ENCODE data around the gene NME8.

The NME8 gene

DNA sequence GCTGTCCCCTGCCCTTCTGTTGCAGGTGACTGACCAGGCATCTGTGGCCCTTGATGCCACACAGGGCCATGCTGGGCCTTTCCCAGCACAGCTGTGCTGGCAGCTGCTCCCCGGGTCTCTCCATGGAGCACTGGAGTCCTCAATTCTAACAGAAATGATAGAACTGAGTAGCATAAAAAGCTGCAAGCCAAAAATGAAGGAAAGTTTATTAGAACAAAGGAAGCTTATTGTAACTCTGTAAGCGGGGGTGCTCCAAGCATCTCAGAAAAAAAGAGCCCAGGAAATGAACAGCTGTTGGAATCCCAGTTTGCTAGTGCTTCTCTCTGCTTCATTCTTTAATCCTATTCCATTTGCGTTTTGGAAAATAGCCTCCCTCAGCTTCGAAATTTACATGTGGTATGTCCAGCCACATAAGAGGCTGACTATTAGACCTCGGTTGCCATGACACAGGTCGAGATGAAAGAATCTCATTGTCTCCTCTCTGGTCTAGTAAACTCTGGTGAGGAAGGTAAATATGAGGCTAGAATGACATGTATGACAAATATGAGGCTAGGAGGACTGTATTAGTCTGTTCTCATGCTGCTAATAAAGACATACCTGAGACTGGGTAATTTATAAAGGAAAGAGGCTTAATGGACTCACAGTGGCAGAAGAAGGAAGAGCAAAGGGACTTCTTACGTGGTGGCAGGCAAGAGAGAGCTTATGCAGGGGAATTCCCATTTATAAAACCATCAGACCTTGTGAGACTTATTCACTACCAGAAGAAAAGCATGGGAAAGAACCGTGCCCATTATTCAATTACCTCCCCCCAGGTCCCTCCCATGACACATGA lies 95.7 kb downstream of the NME8 start:
- no peak for DNase-seq

DNA sequence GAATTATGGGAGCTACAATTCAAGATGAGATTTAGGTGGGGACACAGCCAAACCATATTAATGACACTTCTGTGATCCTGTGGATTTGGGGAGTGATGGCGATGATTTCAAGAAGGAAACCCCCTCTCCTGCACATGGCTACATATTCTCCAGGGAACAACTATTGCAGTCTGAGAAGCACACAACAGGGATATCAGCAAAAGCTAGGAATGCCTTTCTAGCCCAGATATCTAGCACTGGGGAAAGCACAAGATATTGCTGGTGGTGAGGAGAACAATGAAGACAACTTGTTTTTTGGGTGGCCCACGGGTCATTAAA lies 96.3 kb downstream of the NME8 start:
- no peak for DNase-seq

DNA sequence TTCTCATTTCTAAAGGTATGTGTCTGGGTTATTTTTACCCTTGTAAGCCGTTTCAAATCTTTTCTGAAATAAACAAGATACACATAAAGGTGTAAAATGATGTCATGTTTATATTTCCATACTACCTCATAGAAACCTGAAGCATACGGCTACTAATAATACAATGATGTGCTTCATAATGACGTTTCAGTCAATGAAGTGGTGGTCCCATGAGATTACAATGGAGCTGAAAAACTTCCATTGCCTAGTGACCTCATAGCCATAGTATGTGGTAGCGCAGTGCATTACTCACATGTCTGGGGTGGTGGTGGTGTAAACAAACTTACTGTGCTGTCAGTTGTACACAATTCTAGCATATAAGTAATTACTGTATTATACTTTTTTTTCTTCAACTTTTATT lies 96.9 kb downstream of the NME8 start:
- no peak for DNase-seq

- no peak for DNase-seq
Measured at GRCh38 chr7:37947138-37947940, 98.9 kb downstream of the NME8 start.

DNA sequence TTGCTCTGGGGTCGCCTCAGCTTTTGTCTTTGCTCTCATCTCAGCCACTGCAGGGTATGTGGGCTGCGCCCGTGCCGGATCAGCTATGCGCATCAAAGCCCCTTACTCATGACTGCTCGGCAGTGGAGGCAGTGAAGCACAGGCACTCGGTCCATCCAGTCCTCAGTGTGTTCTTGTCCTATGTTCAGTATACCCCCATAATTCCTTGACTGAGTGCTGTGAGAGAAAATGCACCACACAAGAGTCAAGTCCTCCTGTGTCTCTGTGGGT lies 99.5 kb downstream of the NME8 start:
- no peak for DNase-seq

Data from NCI-H2081 (cell line).